Peyer's patch (tissue), 4 donors: ENCODE measurements around the gene IFT25.

Experiments
- CTCF ChIP-seq, 6 experiments: fragments of 450-650 bp in 4 of 6; fragments of 200-600 bp in 2 of 6; sonication (generic) in 1 of 6; IDR thresholded peaks; one replicate each; pipeline ENCODE4 v1.5.1; 2017 to 2019; ENCODE audit warnings: antibody characterized with exemption in 6 of 6, mild to moderate bottlenecking in 3 of 6, moderate library complexity in 1 of 6
- POLR2A ChIP-seq, 2 donors: fragments of 450-650 bp; IDR thresholded peaks; one replicate each; pipeline ENCODE4 v1.5.1; 2017; ENCODE audit warnings: antibody characterized with exemption in 2 of 2, mild to moderate bottlenecking in 2 of 2, moderate library complexity in 2 of 2

GRCh38 chr1:53896635-53897229, 48.8 kb downstream of the IFT25 start:
- no peak for TF ChIP-seq CTCF (IDR thresholded peaks at IDR 0.05)
- no peak for TF ChIP-seq POLR2A (IDR thresholded peaks at IDR 0.05)
